ENCODE results near the gene CACNA1I.
"Not testable (repeated sequence)": the region's sequence is repeated elsewhere in the genome, so short reads cannot be mapped to it uniquely, and the experiment has no call there.

CACNA1I gene

GRCh38 chr22:39724857-39725256 is 154.3 kb downstream of the CACNA1I start:
- FAIRE-seq, result no peak
- DNase-seq (ENCODE audit: extremely low spot score, insufficient read length, low read depth), result no peak

DNA sequence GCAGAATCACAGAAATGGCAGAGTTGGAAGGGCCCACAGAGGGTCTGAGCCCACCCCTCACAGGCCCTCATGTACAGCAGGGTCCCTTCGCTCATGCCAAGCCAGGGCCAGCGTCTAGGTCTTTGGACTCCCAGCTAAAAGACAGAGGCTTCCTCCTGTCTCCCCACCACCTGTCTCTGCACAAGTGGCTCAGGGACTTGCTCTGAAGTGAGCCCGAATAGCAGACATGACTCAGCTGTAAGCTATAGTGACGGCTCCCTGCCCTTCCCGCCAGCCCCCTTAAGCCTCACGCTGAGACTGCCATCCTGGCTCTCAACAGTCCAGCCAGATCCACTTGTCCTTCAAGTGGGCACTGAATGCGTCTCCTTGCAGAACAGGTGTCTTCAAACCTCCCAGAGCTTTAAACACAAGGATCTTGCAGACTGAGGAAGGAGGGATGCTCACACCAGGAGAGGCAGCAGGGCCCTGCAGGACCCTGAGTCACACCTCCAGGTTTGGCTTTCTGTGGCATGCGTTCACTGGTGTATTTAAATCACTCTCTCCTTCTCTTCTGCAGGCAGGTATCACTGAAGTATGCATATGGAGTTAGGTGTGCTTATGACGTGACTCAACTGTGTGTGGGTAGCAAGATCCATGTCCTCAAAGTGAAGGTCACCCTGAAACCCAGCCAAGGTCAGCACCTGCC is 154.9 kb downstream of the CACNA1I start:
- no peak for FAIRE-seq

DNA sequence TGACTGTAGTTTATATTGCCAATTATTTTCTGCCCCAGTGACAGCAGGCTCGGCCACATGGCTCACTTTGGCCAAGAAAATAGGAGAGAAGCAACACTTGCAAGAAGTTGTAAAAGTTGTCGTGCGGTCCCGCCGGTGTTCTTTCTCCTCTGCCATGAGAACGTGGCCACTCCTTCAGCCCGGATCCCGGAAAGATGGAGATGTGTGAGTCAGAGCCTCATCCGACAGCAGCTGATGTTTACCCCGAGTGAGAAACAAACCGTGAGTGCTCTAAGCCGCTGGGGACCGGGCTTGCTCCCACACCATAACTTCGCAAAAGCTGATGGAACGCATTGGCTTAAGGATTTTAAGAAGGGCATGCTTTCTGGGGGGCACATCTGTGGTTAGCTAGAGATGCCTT is 157.0 kb downstream of the CACNA1I start:
- DNase-seq (ENCODE audit: extremely low spot score, insufficient read length, low read depth), result no peak
- FAIRE-seq, result no peak

More for the DNA sequence above, 154.9 kb downstream of the CACNA1I start:
- DNase-seq (ENCODE audit: extremely low spot score, insufficient read length, low read depth), result no peak

DNA sequence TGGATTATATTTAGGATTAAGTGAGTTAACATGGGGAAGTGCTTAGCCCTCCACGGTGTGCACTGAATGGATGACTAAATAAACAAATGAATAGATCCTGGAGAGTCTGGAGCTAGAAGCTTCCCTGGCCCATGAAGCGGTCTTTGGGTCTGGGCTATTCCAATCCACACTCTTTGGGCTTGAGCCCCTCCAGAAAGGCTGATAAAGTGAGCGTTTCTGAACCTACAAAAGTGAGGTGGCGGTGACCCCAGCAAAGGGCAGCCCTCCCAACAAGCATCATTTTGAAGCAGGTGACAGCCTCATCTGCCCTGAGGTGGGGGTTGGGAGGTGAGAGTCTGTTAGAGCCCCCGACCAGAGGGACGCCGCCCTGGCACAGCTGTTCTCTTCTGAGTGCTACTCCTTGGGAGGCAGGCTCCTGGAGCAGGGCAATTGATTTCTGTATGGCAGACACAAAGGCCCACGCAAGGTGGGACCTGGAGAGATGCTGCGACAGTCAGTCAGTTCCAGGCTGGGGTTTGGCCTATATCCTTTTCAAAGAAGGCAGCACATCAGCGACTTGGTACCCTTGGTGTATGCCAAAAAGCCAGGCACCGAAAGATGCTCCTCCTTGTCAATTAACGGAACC is 157.8 kb downstream of the CACNA1I start:
- DNase-seq (ENCODE audit: extremely low spot score, insufficient read length, low read depth) (no peak), FAIRE-seq (no peak)

DNA sequence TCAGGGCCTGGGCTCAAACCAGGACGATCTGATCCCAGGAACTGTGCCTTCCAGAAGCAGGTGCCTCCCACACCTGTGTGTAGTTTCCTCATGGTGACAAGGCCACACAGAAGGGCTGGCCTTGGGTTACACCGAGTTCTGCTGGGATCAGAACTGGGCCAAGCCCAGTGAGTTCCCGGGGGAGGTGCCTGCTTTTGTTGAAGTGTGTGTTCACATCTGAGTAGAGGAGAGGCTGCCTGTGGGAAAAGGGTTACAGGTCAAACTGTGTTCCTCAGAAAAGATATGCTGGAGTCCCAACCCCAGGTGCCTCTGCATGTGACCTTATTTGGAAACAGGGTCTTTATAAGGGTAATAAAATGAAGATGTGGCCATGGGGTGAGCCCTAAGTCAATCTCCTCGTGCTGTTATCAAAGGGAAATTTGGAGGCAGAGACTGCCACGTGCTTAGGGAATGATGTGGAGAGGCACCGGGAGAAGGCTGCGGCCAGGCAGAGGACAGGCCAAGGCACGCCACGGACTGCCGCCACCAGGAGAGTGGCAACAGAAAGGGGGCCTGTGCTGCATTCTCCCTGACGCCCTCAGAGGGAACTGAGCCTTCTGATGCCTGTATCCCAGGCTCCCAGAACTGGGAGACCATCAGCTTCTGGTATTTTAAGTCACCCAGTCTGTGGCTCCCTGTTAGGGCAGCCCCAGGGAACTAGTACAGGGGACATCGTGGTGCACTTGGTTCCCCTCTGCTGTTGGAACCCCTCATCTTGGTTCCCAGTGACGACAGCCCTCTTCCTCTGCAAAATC is 158.8 kb downstream of the CACNA1I start:
- FAIRE-seq, result no peak
- DNase-seq (ENCODE audit: extremely low spot score, insufficient read length, low read depth), result no peak

DNA sequence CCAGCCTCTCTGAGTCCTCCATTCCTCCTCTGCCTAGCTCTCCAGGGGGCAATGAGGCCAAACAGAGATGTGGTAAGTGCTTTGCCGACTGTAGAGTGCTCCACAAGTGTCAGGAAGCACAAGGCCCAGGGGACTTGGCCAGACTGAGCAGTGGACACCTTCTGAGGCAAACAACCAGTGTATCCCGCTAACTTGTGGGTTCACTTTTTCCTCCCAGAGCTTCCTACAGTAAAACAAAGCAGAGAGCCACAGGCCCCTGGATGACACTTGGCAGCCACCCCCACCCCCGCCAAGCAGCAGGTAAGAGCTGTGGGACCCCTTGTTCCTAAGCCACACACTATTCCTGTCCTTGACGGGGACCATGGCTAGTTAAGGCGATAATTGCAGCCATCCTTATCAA is 160.9 kb downstream of the CACNA1I start:
- DNase-seq (ENCODE audit: extremely low spot score, insufficient read length, low read depth) (no peak), FAIRE-seq (no peak)

GRCh38 chr22:39731881-39732555 is 161.5 kb downstream of the CACNA1I start:
- DNase-seq (ENCODE audit: extremely low spot score, insufficient read length, low read depth) (no peak), FAIRE-seq (no peak)

- DNase-seq (ENCODE audit: extremely low spot score, insufficient read length, low read depth) (no peak), FAIRE-seq (no peak)
Observed at GRCh38 chr22:39732625-39733024, 162.1 kb downstream of the CACNA1I start.

GRCh38 chr22:39733191-39733590 is 162.6 kb downstream of the CACNA1I start:
- DNase-seq (ENCODE audit: extremely low spot score, insufficient read length, low read depth) (no peak), FAIRE-seq (no peak)

- not testable (repeated sequence) for FAIRE-seq; DNase-seq (ENCODE audit: extremely low spot score, insufficient read length, low read depth)
Observed at GRCh38 chr22:39734046-39734445, 163.5 kb downstream of the CACNA1I start.

DNA sequence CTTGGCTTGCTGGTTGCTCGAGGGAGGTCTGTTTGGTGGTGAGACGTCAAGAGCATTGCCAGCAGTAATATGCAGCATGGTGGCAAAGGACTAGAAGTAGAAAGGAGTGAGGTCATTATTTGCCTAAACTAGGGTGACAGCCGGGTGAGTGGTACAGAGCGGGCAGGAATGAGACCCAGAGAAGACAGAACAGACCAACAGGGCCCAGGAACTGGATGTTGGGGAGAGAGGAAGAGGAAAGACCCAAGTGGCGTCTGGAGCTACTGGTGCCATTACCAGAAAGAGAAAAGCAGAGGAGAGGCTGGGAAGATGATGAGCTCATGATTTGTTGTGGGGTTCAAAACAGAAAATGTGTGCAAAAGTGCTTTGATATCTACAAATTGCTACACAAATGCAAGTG is 164.3 kb downstream of the CACNA1I start:
- no peak for FAIRE-seq
- DNase-seq (ENCODE audit: extremely low spot score, insufficient read length, low read depth), result no peak

DNA sequence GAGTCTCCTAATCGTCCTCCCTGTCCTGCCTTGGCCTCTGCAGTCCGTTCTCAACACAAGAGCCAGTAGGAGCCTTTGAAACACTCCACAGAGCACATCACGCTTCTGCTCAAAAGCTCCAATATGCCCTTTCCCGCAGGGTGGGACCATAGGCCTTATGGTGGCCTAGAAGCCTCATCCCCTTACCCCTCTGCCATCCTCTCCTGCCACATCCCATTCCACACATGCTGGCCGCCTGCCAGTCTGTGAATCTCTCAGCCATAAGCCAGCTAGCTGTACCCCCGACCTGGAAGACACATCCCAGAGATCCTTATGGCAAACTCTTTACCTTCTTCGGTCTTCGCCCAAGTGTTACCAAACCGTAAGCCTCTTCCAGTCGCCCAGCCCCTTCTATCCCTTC is 165.2 kb downstream of the CACNA1I start:
- no peak for FAIRE-seq
- no peak for DNase-seq (ENCODE audit: extremely low spot score, insufficient read length, low read depth)

DNA sequence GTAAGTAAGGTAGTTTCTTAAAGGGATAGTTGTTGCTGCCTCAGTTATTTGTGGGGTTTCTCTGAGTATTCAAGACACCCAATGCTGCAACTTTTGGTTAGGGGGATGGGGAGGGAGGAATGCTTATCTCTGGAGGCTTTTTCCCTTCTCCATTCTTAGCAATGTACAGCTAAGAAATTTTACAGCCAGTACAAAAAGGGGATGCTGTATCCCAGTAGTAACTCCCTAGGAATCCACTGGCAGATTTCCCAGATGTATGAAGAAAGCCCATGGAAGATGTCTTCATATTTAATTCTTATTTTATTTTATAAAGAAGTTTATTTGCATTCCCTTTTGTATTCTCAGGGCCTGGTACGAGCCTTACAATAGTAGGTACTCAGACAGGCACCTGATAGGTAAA is 168.2 kb downstream of the CACNA1I start:
- DNase-seq (ENCODE audit: extremely low spot score, insufficient read length, low read depth) (no peak), FAIRE-seq (no peak)

Data from GM18507 (cell line).